ENCODE data around the gene ABHD10. TPM values are rescaled to one million over a fixed set of nuclear protein-coding genes. Genes with fewer than 3 reads are reported as not detected.

ABHD10 gene
- total RNA-seq, 1 experiment from 2014 or later, result 57.6 TPM

DNA sequence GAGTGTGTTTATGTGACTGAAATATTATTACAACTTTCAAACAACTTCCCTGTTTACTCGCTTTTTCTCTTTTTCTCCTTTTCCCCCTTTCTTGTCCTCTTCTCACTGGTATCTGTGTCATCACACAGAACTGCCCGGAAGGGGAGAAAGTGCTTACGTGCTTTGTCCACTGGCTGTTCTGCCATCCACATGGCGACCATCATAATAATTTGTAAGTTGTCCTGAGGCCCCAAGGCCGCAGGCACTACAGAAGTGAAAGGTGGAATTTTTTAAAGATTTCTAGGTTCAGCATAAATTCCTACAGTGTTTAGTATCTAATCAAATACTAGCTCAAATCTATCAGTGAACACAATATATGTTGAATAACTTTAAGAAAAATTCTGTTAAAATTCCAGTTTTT lies 26.7 kb upstream of the ABHD10 start:
- H3K4me2 ChIP-seq, result no peak overlapping the region
- intact Hi-C loops (cut with micrococcal nuclease; ENCODE audit: unreplicated experiment), result no loop called here
- H3K4me1 ChIP-seq (replicated peaks; ENCODE audit: insufficient read depth), result no peaks in the 10 kb centered on the region
- no peaks in the 10 kb centered on the region for H3K9me2 ChIP-seq (ENCODE audit: insufficient read depth)
- no peaks in the 10 kb centered on the region for H3K79me2 ChIP-seq (ENCODE audit: low read depth)
- TF ChIP-seq, protein P1, sequence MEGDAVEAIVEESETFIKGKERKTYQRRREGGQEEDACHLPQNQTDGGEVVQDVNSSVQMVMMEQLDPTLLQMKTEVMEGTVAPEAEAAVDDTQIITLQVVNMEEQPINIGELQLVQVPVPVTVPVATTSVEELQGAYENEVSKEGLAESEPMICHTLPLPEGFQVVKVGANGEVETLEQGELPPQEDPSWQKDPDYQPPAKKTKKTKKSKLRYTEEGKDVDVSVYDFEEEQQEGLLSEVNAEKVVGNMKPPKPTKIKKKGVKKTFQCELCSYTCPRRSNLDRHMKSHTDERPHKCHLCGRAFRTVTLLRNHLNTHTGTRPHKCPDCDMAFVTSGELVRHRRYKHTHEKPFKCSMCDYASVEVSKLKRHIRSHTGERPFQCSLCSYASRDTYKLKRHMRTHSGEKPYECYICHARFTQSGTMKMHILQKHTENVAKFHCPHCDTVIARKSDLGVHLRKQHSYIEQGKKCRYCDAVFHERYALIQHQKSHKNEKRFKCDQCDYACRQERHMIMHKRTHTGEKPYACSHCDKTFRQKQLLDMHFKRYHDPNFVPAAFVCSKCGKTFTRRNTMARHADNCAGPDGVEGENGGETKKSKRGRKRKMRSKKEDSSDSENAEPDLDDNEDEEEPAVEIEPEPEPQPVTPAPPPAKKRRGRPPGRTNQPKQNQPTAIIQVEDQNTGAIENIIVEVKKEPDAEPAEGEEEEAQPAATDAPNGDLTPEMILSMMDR (conservative IDR thresholded peaks at IDR 0.05), result no peak
- no peak for TF ChIP-seq EZH2 (IDR thresholded peaks at IDR 0.05; ENCODE audit: low read depth)
- H3K4me3 ChIP-seq, result no peak overlapping the region
- no TSS peak for BruUV-seq (replicated peaks)
- no peak overlapping the region for H3K27ac ChIP-seq
- no peak for DNase-seq
- no peaks in the 10 kb centered on the region for H3K9me3 ChIP-seq (ENCODE audit: insufficient read depth, low read depth)
- ChIA-PET POLR2A (ENCODE audit: unreplicated experiment) (no interaction called here), CTCF (no interaction called here)
- H4K20me1 ChIP-seq (ENCODE audit: insufficient read depth), result no peaks in the 10 kb centered on the region
- H3K27me3 ChIP-seq (ENCODE audit: insufficient read depth, low read depth), result no peaks in the 10 kb centered on the region
- peaks cover 46% of the 10 kb centered on the region for H3K36me3 ChIP-seq (ENCODE audit: low read depth)
- peaks cover 28% of the 10 kb centered on the region; the same call in 1 of the 2 replicates for H3F3A ChIP-seq (ENCODE audit: insufficient read depth, low read depth)
- H2AFZ ChIP-seq, result no peak overlapping the region

DNA sequence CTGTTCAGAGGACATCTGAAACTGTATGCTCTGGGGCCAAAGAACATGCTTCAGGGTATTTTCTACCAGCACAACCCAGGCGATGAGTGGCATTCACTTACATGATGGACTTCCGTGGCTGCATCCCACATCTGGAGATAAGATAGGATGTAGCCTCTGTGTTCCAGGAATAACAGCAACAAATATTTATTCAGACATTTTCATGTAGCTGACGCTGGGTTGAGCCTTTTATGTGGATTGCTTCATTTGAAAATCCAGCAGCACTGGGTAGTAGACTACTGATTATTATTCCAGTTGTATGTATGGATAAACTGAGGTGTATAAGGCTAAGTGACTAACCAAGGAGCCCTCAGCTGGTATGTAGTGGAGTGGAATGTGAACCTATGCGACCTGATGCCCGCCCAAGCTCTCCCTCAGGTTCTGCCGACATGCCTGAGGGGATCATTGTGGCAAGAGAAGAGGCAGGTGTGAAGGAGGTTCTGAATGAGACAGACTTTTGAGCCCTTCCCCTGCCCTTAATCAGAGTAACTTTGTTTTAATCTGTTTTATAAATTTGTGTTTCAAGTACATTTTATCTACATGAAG lies 25.9 kb upstream of the ABHD10 start:
- no peak for DNase-seq
- CTCF ChIA-PET, result no interaction called here
- H3K36me3 ChIP-seq (ENCODE audit: low read depth), result peaks cover 48% of the 10 kb centered on the region

DNA sequence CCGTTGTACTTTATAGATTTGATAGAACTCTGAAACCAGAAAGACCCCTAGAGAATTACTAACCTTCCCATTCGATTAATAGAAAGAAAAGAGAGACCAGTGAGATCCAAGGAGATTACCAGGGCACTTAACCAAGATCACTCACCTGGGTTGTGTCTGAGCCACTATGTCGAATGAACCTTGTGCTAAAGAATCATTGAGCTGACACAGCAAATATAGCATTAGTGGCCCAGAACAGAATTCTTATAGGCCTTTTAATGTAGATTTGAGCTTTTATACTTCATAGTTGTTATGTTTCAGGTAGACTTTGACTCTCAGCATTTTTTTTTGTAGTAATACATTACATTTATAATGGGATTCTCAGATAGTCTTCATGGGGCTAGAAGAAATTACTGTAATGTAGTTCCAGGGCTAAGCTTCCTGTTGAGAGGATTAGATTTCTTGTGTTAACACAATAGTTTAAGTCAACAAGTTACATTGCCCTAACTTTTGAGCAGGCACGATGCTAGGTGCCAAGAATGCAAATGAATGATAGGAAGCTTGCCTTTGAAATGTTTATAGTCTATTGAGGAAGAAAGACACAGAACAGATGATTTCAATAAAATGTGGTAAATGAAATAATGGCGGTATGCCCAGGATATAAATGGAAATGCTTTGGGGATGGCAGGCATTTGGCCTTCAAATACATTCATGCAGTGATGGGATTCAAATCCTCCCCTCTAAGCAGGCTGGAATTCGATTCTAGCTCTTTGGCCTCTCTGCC lies 24.4 kb upstream of the ABHD10 start:
- H3K9me2 ChIP-seq (ENCODE audit: insufficient read depth), result no peaks in the 10 kb centered on the region
- H3K4me2 ChIP-seq, result no peak overlapping the region
- no peak overlapping the region for H2AFZ ChIP-seq
- H3K27ac ChIP-seq, result no peak overlapping the region
- ChIA-PET CTCF (interaction anchor here (1.4 kb wide), 1 partner anchor 94 kb away, joined by 3 read pairs; no protein-coding TSS in a partner anchor), POLR2A (ENCODE audit: unreplicated experiment) (interaction anchor here (0.7 kb wide), 1 partner anchor 84 kb away, joined by 5 read pairs; no protein-coding TSS in a partner anchor)
- no peaks in the 10 kb centered on the region for H4K20me1 ChIP-seq (ENCODE audit: insufficient read depth)
- no TSS peak for BruUV-seq (replicated peaks)
- intact Hi-C loops (cut with micrococcal nuclease; ENCODE audit: unreplicated experiment), result no loop called here
- DNase-seq, result no peak
- no peaks in the 10 kb centered on the region for H3K79me2 ChIP-seq (ENCODE audit: low read depth)
- H3K27me3 ChIP-seq (ENCODE audit: insufficient read depth, low read depth), result no peaks in the 10 kb centered on the region
- no peaks in the 10 kb centered on the region for H3K4me1 ChIP-seq (replicated peaks; ENCODE audit: insufficient read depth)
- no peak overlapping the region for H3K4me3 ChIP-seq
- peaks cover 14% of the 10 kb centered on the region; the same call in 1 of the 2 replicates for H3F3A ChIP-seq (ENCODE audit: insufficient read depth, low read depth)
- peaks cover 52% of the 10 kb centered on the region for H3K36me3 ChIP-seq (ENCODE audit: low read depth)
- no peaks in the 10 kb centered on the region for H3K9me3 ChIP-seq (ENCODE audit: insufficient read depth, low read depth)
- TF ChIP-seq, protein P1 (conservative IDR thresholded peaks at IDR 0.05), result no peak
- TF ChIP-seq EZH2 (IDR thresholded peaks at IDR 0.05; ENCODE audit: low read depth), result no peak

More for the DNA sequence above, 25.9 kb upstream of the ABHD10 start:
- TF ChIP-seq EZH2 (IDR thresholded peaks at IDR 0.05; ENCODE audit: low read depth), result no peak
- TF ChIP-seq, protein P1 (conservative IDR thresholded peaks at IDR 0.05), result no peak
- no peaks in the 10 kb centered on the region for H3K79me2 ChIP-seq (ENCODE audit: low read depth)
- no peak overlapping the region for H3K4me3 ChIP-seq
- no peaks in the 10 kb centered on the region for H3K4me1 ChIP-seq (replicated peaks; ENCODE audit: insufficient read depth)
- H3K27ac ChIP-seq, result no peak overlapping the region
- no peaks in the 10 kb centered on the region for H4K20me1 ChIP-seq (ENCODE audit: insufficient read depth)
- BruUV-seq (replicated peaks), result no TSS peak
- no peak overlapping the region for H3K4me2 ChIP-seq
- H2AFZ ChIP-seq, result no peak overlapping the region
- no peaks in the 10 kb centered on the region for H3K27me3 ChIP-seq (ENCODE audit: insufficient read depth, low read depth)
- intact Hi-C loops (cut with micrococcal nuclease; ENCODE audit: unreplicated experiment), result no loop called here
- peaks cover 23% of the 10 kb centered on the region; the same call in 1 of the 2 replicates for H3F3A ChIP-seq (ENCODE audit: insufficient read depth, low read depth)
- H3K9me2 ChIP-seq (ENCODE audit: insufficient read depth), result no peaks in the 10 kb centered on the region
- H3K9me3 ChIP-seq (ENCODE audit: insufficient read depth, low read depth), result no peaks in the 10 kb centered on the region
- POLR2A ChIA-PET (ENCODE audit: unreplicated experiment), result no interaction called here
